Left lung (tissue), 10 donors: ENCODE data around the gene LIMCH1. TPM values are rescaled to one million over a fixed set of nuclear protein-coding genes. Genes with fewer than 3 reads are reported as not detected.

Experiments used
- ATAC-seq: fragments of 200-7000 bp; cut with Tn5 transposase; one replicate; pipeline ENCODE4 v1.9.1; 2020; ENCODE audit warnings: moderate library complexity
- DNase-seq, 4 donors: peaks; one replicate each; pipeline ENCODE4 v3.0.0-alpha.2; 2013 to 2020
- H3K27ac ChIP-seq, 2 donors: fragments of 200-600 bp; sonication (generic) in 1 of 2; one replicate each; pipeline versions ENCODE4 v1.5.0 to v1.8.0; 2020 to 2021
- H3K27me3 ChIP-seq, 2 donors: fragments of 200-600 bp; sonication (generic) in 1 of 2; one replicate each; pipeline versions ENCODE4 v1.5.0 to v1.8.0; 2020 to 2021
- H3K36me3 ChIP-seq, 2 donors: fragments of 200-600 bp; sonication (generic) in 1 of 2; one replicate each; pipeline versions ENCODE4 v1.5.0 to v1.8.0; 2020 to 2021
- H3K4me1 ChIP-seq, 2 donors: fragments of 200-600 bp; one replicate each; pipeline ENCODE4 v1.8.0; 2021
- H3K4me3 ChIP-seq, 2 donors: fragments of 200-600 bp; sonication (generic) in 1 of 2; one replicate each; pipeline versions ENCODE4 v1.5.0 to v1.8.0; 2020 to 2021; ENCODE audit warnings: mild to moderate bottlenecking in 1 of 2
- H3K9me3 ChIP-seq, 2 donors: fragments of 200-600 bp; sonication (generic) in 1 of 2; one replicate each; pipeline versions ENCODE4 v1.5.0 to v1.8.0; 2020 to 2021
- intact Hi-C, 2 donors: fragments of 100-400 bp; cut with DNase I; formaldehyde crosslinking; loops; one replicate each; pipeline versions ENCODE4 v1.11.2 to v1.14.2; 2022
- polyA plus RNA-seq, 6 donors: library from polyadenylated mRNA; unstranded; fragments of 120-200 nt; gene quantifications; one replicate each; pipeline ENCODE4 v1.2.1, GENCODE V29; 2013; ENCODE audit not compliant: insufficient read length in 6 of 6
- total RNA-seq, 2 donors: library from RNA; stranded (reverse); fragmentation: NEBNext Ultra II Directional; extraction: Animal tissue kit (Norgen Biotek cat#: 25700); gene quantifications; one replicate each; pipeline ENCODE4 v1.2.1, GENCODE V29; 2021
- TF ChIP-seq, protein P1 (sequence below), 2 donors: fragments of 200-600 bp; sonication (generic) in 1 of 2; IDR thresholded peaks; one replicate each; pipeline versions ENCODE4 v1.5.0 to v1.8.0; 2021; ENCODE audit warnings: antibody characterized with exemption in 2 of 2
- donor health status: DM: no; HTN: yes; CAD: no.
- donor health status: DM: no; HTN: no; CAD: no.

LIMCH1 gene
- total and polyA plus RNA-seq, 8 donors: 90.6 to 183 (median 113) TPM

DNA sequence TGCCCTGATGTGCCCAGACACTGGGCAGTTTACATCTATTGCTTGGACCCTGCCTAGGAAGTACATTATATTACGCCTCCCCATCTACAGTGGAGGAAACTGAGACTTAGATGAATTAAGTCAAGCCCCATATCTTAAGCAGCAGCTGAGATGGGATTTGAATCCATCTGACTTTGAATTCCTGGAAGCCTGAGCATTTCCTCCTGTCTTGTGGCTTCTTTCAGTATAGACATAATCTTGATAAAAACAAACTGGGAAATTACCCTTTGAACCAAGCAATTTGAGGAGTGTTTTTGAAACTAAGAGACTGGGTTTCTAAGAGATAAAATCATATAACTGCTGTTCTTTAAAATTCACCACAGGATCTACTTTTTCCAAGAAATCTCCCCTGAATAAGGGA lies 18.6 kb downstream of the LIMCH1 start:
- DNase-seq: no peak
- Histone ChIP-seq H3K36me3 (no peaks in the 10 kb centered on the region), H3K27me3 (no peaks in the 10 kb centered on the region), H3K27ac (no peak overlapping the region), H3K4me3 (no peak overlapping the region), H3K4me1 (no peaks in the 10 kb centered on the region), H3K9me3 (no peaks in the 10 kb centered on the region)
- intact Hi-C loops: no loop called here
- TF ChIP-seq, protein P1, sequence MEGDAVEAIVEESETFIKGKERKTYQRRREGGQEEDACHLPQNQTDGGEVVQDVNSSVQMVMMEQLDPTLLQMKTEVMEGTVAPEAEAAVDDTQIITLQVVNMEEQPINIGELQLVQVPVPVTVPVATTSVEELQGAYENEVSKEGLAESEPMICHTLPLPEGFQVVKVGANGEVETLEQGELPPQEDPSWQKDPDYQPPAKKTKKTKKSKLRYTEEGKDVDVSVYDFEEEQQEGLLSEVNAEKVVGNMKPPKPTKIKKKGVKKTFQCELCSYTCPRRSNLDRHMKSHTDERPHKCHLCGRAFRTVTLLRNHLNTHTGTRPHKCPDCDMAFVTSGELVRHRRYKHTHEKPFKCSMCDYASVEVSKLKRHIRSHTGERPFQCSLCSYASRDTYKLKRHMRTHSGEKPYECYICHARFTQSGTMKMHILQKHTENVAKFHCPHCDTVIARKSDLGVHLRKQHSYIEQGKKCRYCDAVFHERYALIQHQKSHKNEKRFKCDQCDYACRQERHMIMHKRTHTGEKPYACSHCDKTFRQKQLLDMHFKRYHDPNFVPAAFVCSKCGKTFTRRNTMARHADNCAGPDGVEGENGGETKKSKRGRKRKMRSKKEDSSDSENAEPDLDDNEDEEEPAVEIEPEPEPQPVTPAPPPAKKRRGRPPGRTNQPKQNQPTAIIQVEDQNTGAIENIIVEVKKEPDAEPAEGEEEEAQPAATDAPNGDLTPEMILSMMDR (IDR thresholded peaks at IDR 0.05): no peak
- no peak for ATAC-seq

DNA sequence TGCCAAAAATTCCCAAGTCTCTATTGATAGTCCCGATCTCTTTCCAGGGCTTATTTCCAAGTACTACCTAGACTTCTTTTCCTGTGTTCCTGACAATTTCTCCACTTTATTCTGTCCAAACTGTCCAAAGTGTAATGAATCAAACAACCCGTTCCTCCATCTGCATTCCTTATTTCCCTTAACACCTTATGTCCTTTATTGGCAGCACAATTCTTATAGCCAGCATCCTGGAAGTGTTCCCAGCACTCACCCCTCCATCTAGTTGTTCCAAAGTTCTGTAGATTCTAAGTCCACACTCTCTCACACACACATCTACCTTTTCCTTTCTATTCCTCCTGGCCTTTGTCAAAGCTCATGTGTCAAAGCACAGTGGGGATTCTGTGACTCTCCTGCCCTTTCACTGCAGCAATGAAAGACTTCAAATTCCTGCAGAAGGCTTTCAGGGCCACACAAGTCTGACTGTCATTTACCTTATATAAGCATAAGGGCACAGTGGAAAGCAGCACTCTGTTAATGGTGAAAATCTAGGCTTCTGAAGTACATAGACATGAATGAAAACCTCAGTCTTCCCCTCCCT lies 22.1 kb downstream of the LIMCH1 start:
- Histone ChIP-seq H3K27me3 (no peaks in the 10 kb centered on the region), H3K9me3 (no peaks in the 10 kb centered on the region), H3K36me3 (no peaks in the 10 kb centered on the region), H3K4me3 (no peak overlapping the region), H3K27ac (no peak overlapping the region), H3K4me1 (no peaks in the 10 kb centered on the region)
- no peak for DNase-seq
- intact Hi-C loops: no loop called here
- TF ChIP-seq, protein P1 (IDR thresholded peaks at IDR 0.05): no peak
- ATAC-seq: no peak

DNA sequence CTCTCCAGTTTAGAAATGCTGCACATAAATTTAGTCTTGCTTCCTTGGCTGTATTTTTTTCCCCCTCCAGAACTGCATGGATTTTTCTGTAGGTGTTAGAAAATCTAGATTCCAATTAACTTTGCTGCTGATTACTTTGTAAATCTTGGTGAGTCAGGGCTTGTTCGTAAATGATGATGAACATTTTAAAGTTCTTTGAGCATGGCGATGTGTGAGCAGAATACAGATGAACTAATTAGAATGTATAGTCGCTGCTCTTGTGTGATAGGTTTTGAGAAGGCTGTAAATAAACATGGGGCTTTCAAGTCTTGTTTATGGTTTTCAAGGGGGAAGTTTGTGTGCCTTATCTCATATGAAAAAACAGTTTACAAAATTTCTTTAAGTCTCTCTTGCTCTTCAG lies 23.3 kb downstream of the LIMCH1 start:
- H3K9me3 ChIP-seq: no peaks in the 10 kb centered on the region
- no peaks in the 10 kb centered on the region for H3K36me3 ChIP-seq
- no peak overlapping the region for H3K27ac ChIP-seq
- TF ChIP-seq, protein P1 (IDR thresholded peaks at IDR 0.05): no peak
- DNase-seq (no peak), ATAC-seq (no peak)
- H3K4me1 ChIP-seq: no peaks in the 10 kb centered on the region
- intact Hi-C loops: no loop called here
- no peak overlapping the region for H3K4me3 ChIP-seq
- H3K27me3 ChIP-seq: no peaks in the 10 kb centered on the region

DNA sequence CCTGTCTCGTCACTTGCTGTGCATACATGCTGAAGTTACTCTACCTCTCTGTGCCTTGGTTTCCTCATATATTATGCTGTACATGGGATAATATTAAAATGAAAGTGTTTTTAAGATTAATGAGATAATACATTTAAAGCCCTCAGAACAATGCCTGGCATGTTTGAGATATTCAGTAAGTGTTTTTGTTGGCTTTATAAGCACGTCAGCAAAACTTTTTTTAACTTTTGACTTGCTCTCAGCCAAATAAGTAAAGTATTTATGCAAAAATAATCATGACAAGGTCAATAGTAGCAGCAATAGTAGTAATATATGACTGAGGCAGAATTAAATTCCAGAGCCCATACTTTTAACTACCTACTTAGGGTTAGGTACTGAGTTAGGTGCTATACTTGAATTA lies 29.2 kb downstream of the LIMCH1 start:
- Histone ChIP-seq H3K4me3 (no peak overlapping the region), H3K9me3 (no peaks in the 10 kb centered on the region), H3K36me3 (no peaks in the 10 kb centered on the region), H3K4me1 (no peaks in the 10 kb centered on the region), H3K27me3 (no peaks in the 10 kb centered on the region), H3K27ac (no peak overlapping the region)
- intact Hi-C loops: no loop called here
- TF ChIP-seq, protein P1 (IDR thresholded peaks at IDR 0.05): no peak
- ATAC-seq (no peak), DNase-seq (no peak)

DNA sequence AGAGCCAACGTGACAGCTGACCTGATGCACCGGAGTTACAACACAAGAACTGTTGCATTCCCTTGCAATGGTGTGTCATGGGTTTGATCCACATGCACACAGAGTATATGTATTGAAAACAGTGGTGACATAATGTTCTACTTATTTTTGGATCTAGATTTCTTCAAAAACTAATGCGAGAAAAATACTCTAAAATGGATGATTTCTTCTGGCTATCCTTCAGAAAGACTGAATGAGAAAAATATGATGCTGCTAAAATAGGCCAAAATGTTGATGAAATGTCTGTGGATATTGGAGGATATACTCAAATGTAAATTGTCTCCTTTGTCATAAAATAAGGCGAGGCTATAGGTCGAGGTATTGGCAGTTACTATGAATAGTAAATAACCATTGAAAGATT lies 30.4 kb downstream of the LIMCH1 start:
- H3K4me1 ChIP-seq: peaks cover 0 to 2% of the 10 kb centered on the region in 2 donors
- no peak overlapping the region for H3K27ac ChIP-seq
- TF ChIP-seq, protein P1 (IDR thresholded peaks at IDR 0.05): no peak
- H3K4me3 ChIP-seq: no peak overlapping the region
- no peaks in the 10 kb centered on the region for H3K27me3 ChIP-seq
- no peaks in the 10 kb centered on the region for H3K36me3 ChIP-seq
- intact Hi-C loops: no loop called here
- H3K9me3 ChIP-seq: no peaks in the 10 kb centered on the region
- DNase-seq: no peak
- ATAC-seq: no peak
